Thoracic aorta (tissue), 2 donors: ENCODE data around the gene ICOS. TPM values are rescaled to one million over a fixed set of nuclear protein-coding genes. Genes with fewer than 3 reads are reported as not detected.

ENCODE experiments used
- ATAC-seq: fragments of 150-250 bp; one replicate; pipeline ENCODE4 v1.8.0; 2017; ENCODE audit warnings: low read depth; ENCODE audit not compliant: insufficient number of reproducible peaks, low FRiP score
- DNase-seq: peaks from one replicate; pipeline ENCODE4 v3.0.0-alpha.2; 2020; ENCODE audit warnings: low spot score
- H3K27ac ChIP-seq, 2 donors: fragments of 200-600 bp; sonication (generic); 1 replicate in 1 of 2; 2 replicates in 1 of 2; pipeline ENCODE4 v1.5.1; 2016; ENCODE audit warnings: mild to moderate bottlenecking in 2 of 2, moderate library complexity in 2 of 2
- H3K27me3 ChIP-seq: fragments of 200-600 bp; sonication (generic); replicated peaks from 2 replicates; pipeline ENCODE4 v1.6.0; 2016; ENCODE audit warnings: mild to moderate bottlenecking; ENCODE audit not compliant: insufficient read depth
- H3K36me3 ChIP-seq: fragments of 200-600 bp; sonication (generic); one replicate; pipeline ENCODE4 v1.5.1; 2016
- H3K4me1 ChIP-seq, 2 donors: fragments of 200-600 bp; sonication (generic); 1 replicate in 1 of 2; 2 replicates in 1 of 2; pipeline versions ENCODE4 v1.5.1 to v1.6.0; 2016; ENCODE audit warnings: low read depth in 2 of 2, mild to moderate bottlenecking in 1 of 2; ENCODE audit not compliant: control insufficient read depth in 1 of 2
- H3K4me3 ChIP-seq: fragments of 200-600 bp; sonication (generic); 2 replicates; pipeline ENCODE4 v1.5.1; 2016; ENCODE audit warnings: mild to moderate bottlenecking
- H3K9me3 ChIP-seq: fragments of 200-600 bp; sonication (generic); 2 replicates; pipeline ENCODE4 v1.5.1; 2016
- CTCF ChIP-seq: fragments of 200-600 bp; sonication (generic); IDR thresholded peaks from one replicate; pipeline ENCODE4 v1.5.1; 2019; ENCODE audit warnings: antibody characterized with exemption
- total RNA-seq, 2 donors: library from RNA; depleted of rRNA; stranded (reverse); fragments of >200 nt; gene quantifications; one replicate each; pipeline versions ENCODE4 v1.1.0 to v1.2.3, GENCODE V29; 2016

The ICOS gene
- total RNA-seq, 2 donors from 2014 or later, result 2.0 TPM; not detected in 1

GRCh38 chr2:203891474-203891873 is 45.1 kb upstream of the ICOS start:
- TF ChIP-seq CTCF, result no peak
- no peak overlapping the region for H3K27ac ChIP-seq
- H3K9me3 ChIP-seq, result no peaks in the 10 kb centered on the region
- ATAC-seq (no peak), DNase-seq (no peak)
- no peaks in the 10 kb centered on the region for H3K36me3 ChIP-seq
- H3K4me3 ChIP-seq, result no peak overlapping the region
- no peaks in the 10 kb centered on the region for H3K4me1 ChIP-seq
- no peaks in the 10 kb centered on the region for H3K27me3 ChIP-seq

DNA sequence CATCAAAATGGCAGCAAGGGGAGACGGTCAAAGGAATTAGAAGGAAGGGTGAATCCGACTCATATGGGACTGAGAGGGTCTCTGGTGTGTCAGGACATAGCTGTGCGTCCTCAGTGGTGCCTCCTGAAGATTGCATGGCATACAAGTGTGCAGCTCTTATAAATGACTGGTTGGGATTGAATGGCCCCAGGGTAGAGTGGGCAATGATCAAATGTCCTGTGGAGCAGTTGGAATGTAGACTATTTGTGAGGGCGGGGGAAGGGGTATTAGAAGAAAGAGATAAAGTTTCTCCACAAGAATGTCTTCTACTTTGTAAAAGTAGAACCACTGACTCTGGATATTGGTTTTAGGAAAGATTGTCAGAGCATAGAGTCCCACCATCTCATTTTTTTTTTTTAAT is 44.4 kb upstream of the ICOS start:
- H3K27ac ChIP-seq, result no peak overlapping the region
- no peaks in the 10 kb centered on the region for H3K9me3 ChIP-seq
- H3K27me3 ChIP-seq, result no peaks in the 10 kb centered on the region
- H3K4me1 ChIP-seq, result no peaks in the 10 kb centered on the region
- no peak for TF ChIP-seq CTCF
- DNase-seq, result no peak
- H3K4me3 ChIP-seq, result no peak overlapping the region
- no peaks in the 10 kb centered on the region for H3K36me3 ChIP-seq
- no peak for ATAC-seq

- no peak for TF ChIP-seq CTCF
- DNase-seq (no peak), ATAC-seq (no peak)
- Histone ChIP-seq H3K27me3 (no peaks in the 10 kb centered on the region), H3K9me3 (no peaks in the 10 kb centered on the region), H3K4me1 (peaks cover 0 to 3% of the 10 kb centered on the region in 2 donors), H3K27ac (no peak overlapping the region), H3K36me3 (no peaks in the 10 kb centered on the region), H3K4me3 (no peak overlapping the region)
These were observed 43.2 kb upstream of the ICOS start for GRCh38 chr2:203893401-203893800.

- peaks cover 0 to 3% of the 10 kb centered on the region in 2 donors for H3K4me1 ChIP-seq
- H3K27ac ChIP-seq, result no peak overlapping the region
- H3K36me3 ChIP-seq, result no peaks in the 10 kb centered on the region
- H3K27me3 ChIP-seq, result no peaks in the 10 kb centered on the region
- ATAC-seq, result no peak
- no peak for TF ChIP-seq CTCF
- DNase-seq, result no peak
- H3K9me3 ChIP-seq, result no peaks in the 10 kb centered on the region
- H3K4me3 ChIP-seq, result no peak overlapping the region
These were observed 42.7 kb upstream of the ICOS start for GRCh38 chr2:203893840-203894239.

DNA sequence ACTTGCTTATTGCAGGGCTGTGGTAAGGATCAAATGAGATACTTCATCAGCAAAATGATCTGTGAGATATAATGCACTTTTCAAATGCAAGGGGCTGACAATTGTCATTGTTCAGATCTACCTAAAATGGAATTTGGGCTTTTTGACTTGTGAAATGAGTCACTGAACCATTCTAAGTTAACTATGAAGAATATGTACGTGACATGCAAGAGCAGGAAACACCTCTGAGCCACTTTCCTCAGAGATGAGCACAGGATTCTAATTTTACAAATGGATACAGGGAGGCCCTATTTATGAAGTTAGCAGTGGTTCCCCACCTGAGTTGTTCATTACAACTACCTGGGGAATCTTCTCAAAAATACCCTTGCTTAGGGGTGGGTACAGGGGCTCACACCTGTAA is 42.3 kb upstream of the ICOS start:
- ATAC-seq (no peak), DNase-seq (no peak)
- no peak overlapping the region for H3K4me3 ChIP-seq
- no peaks in the 10 kb centered on the region for H3K36me3 ChIP-seq
- no peak for TF ChIP-seq CTCF
- no peak overlapping the region for H3K27ac ChIP-seq
- peaks cover 0 to 3% of the 10 kb centered on the region in 2 donors for H3K4me1 ChIP-seq
- no peaks in the 10 kb centered on the region for H3K9me3 ChIP-seq
- H3K27me3 ChIP-seq, result no peaks in the 10 kb centered on the region
